GM21529 (cell line): Measurements from ENCODE around the gene CHPT1.
"Not testable (repeated sequence)": the region's sequence is repeated elsewhere in the genome, so short reads cannot be mapped to it uniquely, and the experiment has no call there.

Experiments used
- ATAC-seq: cut with Tn5 transposase; IDR thresholded peaks from one replicate; pipeline ENCODE4 v1.9.1; 2021; ENCODE audit not compliant: unreplicated experiment

The CHPT1 gene

GRCh38 chr12:101697197-101697929 lies at the start of gene CHPT1:
CHPT1 (plus strand) TSS chr12:101697640; CDS start chr12:101697862, 222 bp downstream.
- peak; percentile 69 for ATAC-seq

- ATAC-seq, result no peak
Measured at GRCh38 chr12:101647711-101648110, 49.7 kb upstream of the CHPT1 start.

GRCh38 chr12:101648195-101648594 lies 49.2 kb upstream of the CHPT1 start:
- no peak for ATAC-seq

GRCh38 chr12:101650346-101651117 lies 46.9 kb upstream of the CHPT1 start:
- no peak for ATAC-seq

- no peak for ATAC-seq
Measured at GRCh38 chr12:101653030-101653429, 44.4 kb upstream of the CHPT1 start.

GRCh38 chr12:101653503-101653902 lies 43.9 kb upstream of the CHPT1 start:
- no peak for ATAC-seq

GRCh38 chr12:101654442-101654841 lies 43.0 kb upstream of the CHPT1 start:
- ATAC-seq, result no peak

- no peak for ATAC-seq
Measured at GRCh38 chr12:101655393-101655792, 42.0 kb upstream of the CHPT1 start.

GRCh38 chr12:101660662-101661061 lies 36.8 kb upstream of the CHPT1 start:
- not testable (repeated sequence) for ATAC-seq

- no peak for ATAC-seq
Measured at GRCh38 chr12:101663298-101663697, 34.1 kb upstream of the CHPT1 start.

- ATAC-seq, result no peak
Measured at GRCh38 chr12:101664992-101665391, 32.4 kb upstream of the CHPT1 start.

GRCh38 chr12:101666052-101666728 lies 31.2 kb upstream of the CHPT1 start:
- no peak for ATAC-seq

- no peak for ATAC-seq
Measured at GRCh38 chr12:101667591-101667990, 29.8 kb upstream of the CHPT1 start.

GRCh38 chr12:101670007-101670671 lies 27.3 kb upstream of the CHPT1 start:
- no peak for ATAC-seq

GRCh38 chr12:101671157-101671791 lies 26.2 kb upstream of the CHPT1 start:
- peak; percentile 93 for ATAC-seq

- ATAC-seq, result no peak
Measured at GRCh38 chr12:101671833-101672232, 25.6 kb upstream of the CHPT1 start.

GRCh38 chr12:101675555-101675954 lies 21.9 kb upstream of the CHPT1 start:
- ATAC-seq, result no peak

- ATAC-seq, result not testable (repeated sequence)
Measured at GRCh38 chr12:101676497-101676896, 20.9 kb upstream of the CHPT1 start.

GRCh38 chr12:101678081-101678480 lies 19.4 kb upstream of the CHPT1 start:
- no peak for ATAC-seq

- ATAC-seq, result no peak
Measured at GRCh38 chr12:101680240-101680639, 17.2 kb upstream of the CHPT1 start.

GRCh38 chr12:101680647-101681046 lies 16.8 kb upstream of the CHPT1 start:
- ATAC-seq, result no peak
